HEK293 (cell line): ENCODE measurements around the gene TTC9B.

Experiments
- FEZF1 ChIP-seq: fragments of 450-650 bp; formaldehyde crosslinking; IDR thresholded peaks from 2 replicates; pipeline ENCODE4 v1.5.1; 2016; ENCODE audit warnings: missing biosample characterization, missing genetic modification characterization
- GFI1B ChIP-seq: fragments of 450-650 bp; formaldehyde crosslinking; IDR thresholded peaks from 2 replicates; pipeline ENCODE4 v1.5.1; 2016; ENCODE audit warnings: missing biosample characterization, missing genetic modification characterization
- MZF1 ChIP-seq: fragments of 450-650 bp; formaldehyde crosslinking; IDR thresholded peaks from 2 replicates; pipeline ENCODE4 v1.5.1; 2017; ENCODE audit warnings: missing biosample characterization, missing genetic modification characterization, borderline replicate concordance
- SETDB1 ChIP-seq: IDR thresholded peaks from one replicate; pipeline ENCODE4 v1.6.1; 2017; ENCODE audit warnings: mild to moderate bottlenecking, low read length, moderate library complexity, mixed read lengths; ENCODE audit not compliant: insufficient read length
- TRIM28 ChIP-seq: IDR thresholded peaks from 2 replicates; pipeline ENCODE4 v1.6.1; 2011; ENCODE audit warnings: low read length, control low read depth, borderline replicate concordance
- ZNF114 ChIP-seq: fragments of 450-650 bp; formaldehyde crosslinking; IDR thresholded peaks from 2 replicates; pipeline ENCODE4 v1.5.0; 2017; ENCODE audit warnings: missing biosample characterization, missing genetic modification characterization
- ZNF174 ChIP-seq: fragments of 450-650 bp; formaldehyde crosslinking; IDR thresholded peaks from 2 replicates; pipeline ENCODE4 v1.5.0; 2017; ENCODE audit warnings: missing biosample characterization, mild to moderate bottlenecking, missing genetic modification characterization
- ZNF292 ChIP-seq: fragments of 450-650 bp; formaldehyde crosslinking; IDR thresholded peaks from 2 replicates; pipeline ENCODE4 v1.5.1; 2016; ENCODE audit warnings: low read depth, missing biosample characterization, missing genetic modification characterization, borderline replicate concordance
- ZNF549 ChIP-seq: fragments of 450-650 bp; IDR thresholded peaks from 2 replicates; pipeline ENCODE4 v1.5.1; 2018; ENCODE audit warnings: missing biosample characterization, missing genetic modification characterization, mild to moderate bottlenecking, inconsistent platforms, moderate library complexity
- ZNF555 ChIP-seq: fragments of 450-650 bp; formaldehyde crosslinking; conservative IDR thresholded peaks from 2 replicates; pipeline ENCODE4 v1.5.1; 2017; ENCODE audit warnings: missing biosample characterization, mild to moderate bottlenecking, missing genetic modification characterization, inconsistent platforms
- ZNF558 ChIP-seq: fragments of 450-650 bp; formaldehyde crosslinking; IDR thresholded peaks from 2 replicates; pipeline ENCODE4 v1.5.1; 2016; ENCODE audit warnings: missing biosample characterization, missing genetic modification characterization
- ZNF621 ChIP-seq: fragments of 450-650 bp; formaldehyde crosslinking; IDR thresholded peaks from 2 replicates; pipeline ENCODE4 v1.5.1; 2017; ENCODE audit warnings: missing biosample characterization, missing genetic modification characterization
- ZNF777 ChIP-seq: fragments of 450-650 bp; formaldehyde crosslinking; IDR thresholded peaks from 2 replicates; pipeline ENCODE4 v1.5.1; 2017; ENCODE audit warnings: missing biosample characterization, missing genetic modification characterization, borderline replicate concordance
- TF ChIP-seq, protein P1 (sequence below): fragments of 450-650 bp; formaldehyde crosslinking; IDR thresholded peaks from 2 replicates; pipeline ENCODE4 v1.5.1; 2016; ENCODE audit warnings: missing biosample characterization, missing genetic modification characterization
- TF ChIP-seq, protein P2 (sequence below): fragments of 450-650 bp; IDR thresholded peaks from 2 replicates; pipeline ENCODE4 v1.5.1; 2018; ENCODE audit warnings: missing biosample characterization, missing genetic modification characterization
- TF ChIP-seq, protein P3 (sequence below): fragments of 450-650 bp; formaldehyde crosslinking; IDR thresholded peaks from 2 replicates; pipeline ENCODE4 v1.5.1; 2017; ENCODE audit warnings: missing biosample characterization, missing genetic modification characterization
- TF ChIP-seq, protein P4 (sequence below): fragments of 450-650 bp; formaldehyde crosslinking; IDR thresholded peaks from 2 replicates; pipeline ENCODE4 v1.5.1; 2017; ENCODE audit warnings: missing biosample characterization, missing genetic modification characterization
- TF ChIP-seq, protein P5 (sequence below): sonication (generic); formaldehyde crosslinking; IDR thresholded peaks from 2 replicates; pipeline ENCODE4 v1.8.1; 2022; ENCODE audit warnings: mild to moderate bottlenecking, moderate library complexity, missing genetic modification reagents
- TF ChIP-seq, protein P6 (sequence below): fragments of 450-650 bp; formaldehyde crosslinking; IDR thresholded peaks from 2 replicates; pipeline ENCODE4 v1.5.1; 2016; ENCODE audit warnings: missing biosample characterization, missing genetic modification characterization
- TF ChIP-seq, protein P7 (sequence below): fragments of 450-650 bp; formaldehyde crosslinking; IDR thresholded peaks from 2 replicates; pipeline ENCODE4 v1.5.1; 2017; ENCODE audit warnings: missing biosample characterization, missing genetic modification characterization
- TF ChIP-seq, protein P8 (sequence below): fragments of 450-650 bp; formaldehyde crosslinking; IDR thresholded peaks from 2 replicates; pipeline ENCODE4; 2016; ENCODE audit warnings: missing biosample characterization, missing genetic modification characterization
- TF ChIP-seq, protein P9 (sequence below): IDR thresholded peaks from 2 replicates; pipeline ENCODE4 v1.6.1; 2011; ENCODE audit warnings: mild to moderate bottlenecking, low read depth, low read length, borderline replicate concordance

The TTC9B gene

DNA sequence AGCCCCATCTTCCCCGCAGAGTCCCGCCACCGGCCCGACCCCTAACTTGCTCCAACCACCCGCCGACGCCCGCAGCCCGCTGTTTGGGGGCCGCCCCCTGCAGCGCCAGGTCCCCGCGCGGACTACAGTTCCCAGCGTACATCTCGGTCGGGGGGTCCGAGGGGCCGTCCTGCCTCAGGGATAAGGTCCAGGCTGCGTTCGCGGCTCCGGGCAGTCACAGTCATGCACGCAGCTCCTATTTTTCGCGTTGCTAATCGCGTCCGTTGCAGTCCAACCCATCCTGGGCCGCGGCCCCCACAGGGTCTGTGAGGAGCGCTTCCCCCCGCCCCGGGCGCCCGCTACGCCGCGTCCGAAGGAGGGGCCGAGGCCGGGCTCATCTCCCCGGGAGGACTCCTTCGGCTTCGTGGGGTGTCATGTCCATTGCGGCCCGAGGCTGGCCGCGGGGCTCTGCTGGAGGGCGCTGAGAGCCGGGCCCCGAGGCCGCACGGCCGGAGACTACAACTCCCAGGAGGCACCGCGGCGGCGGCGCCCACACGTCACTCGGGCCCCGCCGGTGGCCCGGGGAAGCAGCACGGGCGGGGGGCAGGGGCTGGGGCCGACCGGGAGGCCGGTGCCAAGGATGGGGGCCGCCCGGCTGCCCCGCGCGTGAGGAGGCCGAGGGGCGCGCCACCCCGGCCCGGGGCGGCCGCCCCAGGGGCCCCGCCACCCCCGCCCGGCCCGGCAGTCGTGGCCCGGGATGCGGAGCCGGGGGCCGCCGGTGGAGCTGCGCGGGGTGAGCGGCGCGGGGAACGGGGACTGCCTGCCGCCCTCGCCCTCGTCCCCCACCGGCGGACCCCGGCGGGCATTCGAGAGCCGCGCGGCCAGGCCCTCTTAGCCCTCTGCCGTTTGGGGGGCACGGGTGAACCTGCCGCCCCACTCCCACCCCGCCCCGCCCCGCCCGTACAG is 27.0 kb downstream of the TTC9B start, which contains the start of gene MAP3K10 (continued):
- TF ChIP-seq, protein P1, sequence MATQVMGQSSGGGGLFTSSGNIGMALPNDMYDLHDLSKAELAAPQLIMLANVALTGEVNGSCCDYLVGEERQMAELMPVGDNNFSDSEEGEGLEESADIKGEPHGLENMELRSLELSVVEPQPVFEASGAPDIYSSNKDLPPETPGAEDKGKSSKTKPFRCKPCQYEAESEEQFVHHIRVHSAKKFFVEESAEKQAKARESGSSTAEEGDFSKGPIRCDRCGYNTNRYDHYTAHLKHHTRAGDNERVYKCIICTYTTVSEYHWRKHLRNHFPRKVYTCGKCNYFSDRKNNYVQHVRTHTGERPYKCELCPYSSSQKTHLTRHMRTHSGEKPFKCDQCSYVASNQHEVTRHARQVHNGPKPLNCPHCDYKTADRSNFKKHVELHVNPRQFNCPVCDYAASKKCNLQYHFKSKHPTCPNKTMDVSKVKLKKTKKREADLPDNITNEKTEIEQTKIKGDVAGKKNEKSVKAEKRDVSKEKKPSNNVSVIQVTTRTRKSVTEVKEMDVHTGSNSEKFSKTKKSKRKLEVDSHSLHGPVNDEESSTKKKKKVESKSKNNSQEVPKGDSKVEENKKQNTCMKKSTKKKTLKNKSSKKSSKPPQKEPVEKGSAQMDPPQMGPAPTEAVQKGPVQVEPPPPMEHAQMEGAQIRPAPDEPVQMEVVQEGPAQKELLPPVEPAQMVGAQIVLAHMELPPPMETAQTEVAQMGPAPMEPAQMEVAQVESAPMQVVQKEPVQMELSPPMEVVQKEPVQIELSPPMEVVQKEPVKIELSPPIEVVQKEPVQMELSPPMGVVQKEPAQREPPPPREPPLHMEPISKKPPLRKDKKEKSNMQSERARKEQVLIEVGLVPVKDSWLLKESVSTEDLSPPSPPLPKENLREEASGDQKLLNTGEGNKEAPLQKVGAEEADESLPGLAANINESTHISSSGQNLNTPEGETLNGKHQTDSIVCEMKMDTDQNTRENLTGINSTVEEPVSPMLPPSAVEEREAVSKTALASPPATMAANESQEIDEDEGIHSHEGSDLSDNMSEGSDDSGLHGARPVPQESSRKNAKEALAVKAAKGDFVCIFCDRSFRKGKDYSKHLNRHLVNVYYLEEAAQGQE, result no peak; the same call in 1 of the 2 replicates
- TF ChIP-seq, protein P2, sequence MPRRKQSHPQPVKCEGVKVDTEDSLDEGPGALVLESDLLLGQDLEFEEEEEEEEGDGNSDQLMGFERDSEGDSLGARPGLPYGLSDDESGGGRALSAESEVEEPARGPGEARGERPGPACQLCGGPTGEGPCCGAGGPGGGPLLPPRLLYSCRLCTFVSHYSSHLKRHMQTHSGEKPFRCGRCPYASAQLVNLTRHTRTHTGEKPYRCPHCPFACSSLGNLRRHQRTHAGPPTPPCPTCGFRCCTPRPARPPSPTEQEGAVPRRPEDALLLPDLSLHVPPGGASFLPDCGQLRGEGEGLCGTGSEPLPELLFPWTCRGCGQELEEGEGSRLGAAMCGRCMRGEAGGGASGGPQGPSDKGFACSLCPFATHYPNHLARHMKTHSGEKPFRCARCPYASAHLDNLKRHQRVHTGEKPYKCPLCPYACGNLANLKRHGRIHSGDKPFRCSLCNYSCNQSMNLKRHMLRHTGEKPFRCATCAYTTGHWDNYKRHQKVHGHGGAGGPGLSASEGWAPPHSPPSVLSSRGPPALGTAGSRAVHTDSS (tag by site-specific recombination), result peak; percentile 33; the same call in 1 of the 2 replicates
- TF ChIP-seq ZNF621 (tag by site-specific recombination) (no peak), GFI1B (tag by site-specific recombination) (no peak), ZNF292 (no peak), MZF1 (tag by site-specific recombination) (peak; percentile 10; the same call in 1 of the 2 replicates), ZNF174 (no peak), ZNF777 (tag by site-specific recombination) (peak; percentile 99), TRIM28 (no peak), ZNF549 (tag by site-specific recombination) (no peak), SETDB1 (no peak), ZNF558 (tag by site-specific recombination) (no peak), ZNF114 (no peak), FEZF1 (tag by site-specific recombination) (peak; percentile 3; the same call in 1 of the 2 replicates), ZNF555 (tag by site-specific recombination) (no peak)
- TF ChIP-seq, protein P3, sequence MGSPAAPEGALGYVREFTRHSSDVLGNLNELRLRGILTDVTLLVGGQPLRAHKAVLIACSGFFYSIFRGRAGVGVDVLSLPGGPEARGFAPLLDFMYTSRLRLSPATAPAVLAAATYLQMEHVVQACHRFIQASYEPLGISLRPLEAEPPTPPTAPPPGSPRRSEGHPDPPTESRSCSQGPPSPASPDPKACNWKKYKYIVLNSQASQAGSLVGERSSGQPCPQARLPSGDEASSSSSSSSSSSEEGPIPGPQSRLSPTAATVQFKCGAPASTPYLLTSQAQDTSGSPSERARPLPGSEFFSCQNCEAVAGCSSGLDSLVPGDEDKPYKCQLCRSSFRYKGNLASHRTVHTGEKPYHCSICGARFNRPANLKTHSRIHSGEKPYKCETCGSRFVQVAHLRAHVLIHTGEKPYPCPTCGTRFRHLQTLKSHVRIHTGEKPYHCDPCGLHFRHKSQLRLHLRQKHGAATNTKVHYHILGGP (tag by site-specific recombination), result no peak
- TF ChIP-seq, protein P4, sequence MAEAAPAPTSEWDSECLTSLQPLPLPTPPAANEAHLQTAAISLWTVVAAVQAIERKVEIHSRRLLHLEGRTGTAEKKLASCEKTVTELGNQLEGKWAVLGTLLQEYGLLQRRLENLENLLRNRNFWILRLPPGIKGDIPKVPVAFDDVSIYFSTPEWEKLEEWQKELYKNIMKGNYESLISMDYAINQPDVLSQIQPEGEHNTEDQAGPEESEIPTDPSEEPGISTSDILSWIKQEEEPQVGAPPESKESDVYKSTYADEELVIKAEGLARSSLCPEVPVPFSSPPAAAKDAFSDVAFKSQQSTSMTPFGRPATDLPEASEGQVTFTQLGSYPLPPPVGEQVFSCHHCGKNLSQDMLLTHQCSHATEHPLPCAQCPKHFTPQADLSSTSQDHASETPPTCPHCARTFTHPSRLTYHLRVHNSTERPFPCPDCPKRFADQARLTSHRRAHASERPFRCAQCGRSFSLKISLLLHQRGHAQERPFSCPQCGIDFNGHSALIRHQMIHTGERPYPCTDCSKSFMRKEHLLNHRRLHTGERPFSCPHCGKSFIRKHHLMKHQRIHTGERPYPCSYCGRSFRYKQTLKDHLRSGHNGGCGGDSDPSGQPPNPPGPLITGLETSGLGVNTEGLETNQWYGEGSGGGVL (tag by site-specific recombination), result peak; percentile 68
- TF ChIP-seq, protein P5, sequence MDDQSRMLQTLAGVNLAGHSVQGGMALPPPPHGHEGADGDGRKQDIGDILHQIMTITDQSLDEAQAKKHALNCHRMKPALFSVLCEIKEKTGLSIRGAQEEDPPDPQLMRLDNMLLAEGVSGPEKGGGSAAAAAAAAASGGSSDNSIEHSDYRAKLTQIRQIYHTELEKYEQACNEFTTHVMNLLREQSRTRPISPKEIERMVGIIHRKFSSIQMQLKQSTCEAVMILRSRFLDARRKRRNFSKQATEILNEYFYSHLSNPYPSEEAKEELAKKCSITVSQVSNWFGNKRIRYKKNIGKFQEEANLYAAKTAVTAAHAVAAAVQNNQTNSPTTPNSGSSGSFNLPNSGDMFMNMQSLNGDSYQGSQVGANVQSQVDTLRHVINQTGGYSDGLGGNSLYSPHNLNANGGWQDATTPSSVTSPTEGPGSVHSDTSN, result 0 out of 2 replicates have a peak, but pooled peaks have one; percentile 39
- TF ChIP-seq, protein P6, sequence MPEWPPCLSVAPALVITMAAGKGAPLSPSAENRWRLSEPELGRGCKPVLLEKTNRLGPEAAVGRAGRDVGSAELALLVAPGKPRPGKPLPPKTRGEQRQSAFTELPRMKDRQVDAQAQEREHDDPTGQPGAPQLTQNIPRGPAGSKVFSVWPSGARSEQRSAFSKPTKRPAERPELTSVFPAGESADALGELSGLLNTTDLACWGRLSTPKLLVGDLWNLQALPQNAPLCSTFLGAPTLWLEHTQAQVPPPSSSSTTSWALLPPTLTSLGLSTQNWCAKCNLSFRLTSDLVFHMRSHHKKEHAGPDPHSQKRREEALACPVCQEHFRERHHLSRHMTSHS, result no peak
- TF ChIP-seq, protein P7, sequence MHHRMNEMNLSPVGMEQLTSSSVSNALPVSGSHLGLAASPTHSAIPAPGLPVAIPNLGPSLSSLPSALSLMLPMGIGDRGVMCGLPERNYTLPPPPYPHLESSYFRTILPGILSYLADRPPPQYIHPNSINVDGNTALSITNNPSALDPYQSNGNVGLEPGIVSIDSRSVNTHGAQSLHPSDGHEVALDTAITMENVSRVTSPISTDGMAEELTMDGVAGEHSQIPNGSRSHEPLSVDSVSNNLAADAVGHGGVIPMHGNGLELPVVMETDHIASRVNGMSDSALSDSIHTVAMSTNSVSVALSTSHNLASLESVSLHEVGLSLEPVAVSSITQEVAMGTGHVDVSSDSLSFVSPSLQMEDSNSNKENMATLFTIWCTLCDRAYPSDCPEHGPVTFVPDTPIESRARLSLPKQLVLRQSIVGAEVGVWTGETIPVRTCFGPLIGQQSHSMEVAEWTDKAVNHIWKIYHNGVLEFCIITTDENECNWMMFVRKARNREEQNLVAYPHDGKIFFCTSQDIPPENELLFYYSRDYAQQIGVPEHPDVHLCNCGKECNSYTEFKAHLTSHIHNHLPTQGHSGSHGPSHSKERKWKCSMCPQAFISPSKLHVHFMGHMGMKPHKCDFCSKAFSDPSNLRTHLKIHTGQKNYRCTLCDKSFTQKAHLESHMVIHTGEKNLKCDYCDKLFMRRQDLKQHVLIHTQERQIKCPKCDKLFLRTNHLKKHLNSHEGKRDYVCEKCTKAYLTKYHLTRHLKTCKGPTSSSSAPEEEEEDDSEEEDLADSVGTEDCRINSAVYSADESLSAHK (tag by site-specific recombination), result peak; percentile 80
- TF ChIP-seq, protein P8, sequence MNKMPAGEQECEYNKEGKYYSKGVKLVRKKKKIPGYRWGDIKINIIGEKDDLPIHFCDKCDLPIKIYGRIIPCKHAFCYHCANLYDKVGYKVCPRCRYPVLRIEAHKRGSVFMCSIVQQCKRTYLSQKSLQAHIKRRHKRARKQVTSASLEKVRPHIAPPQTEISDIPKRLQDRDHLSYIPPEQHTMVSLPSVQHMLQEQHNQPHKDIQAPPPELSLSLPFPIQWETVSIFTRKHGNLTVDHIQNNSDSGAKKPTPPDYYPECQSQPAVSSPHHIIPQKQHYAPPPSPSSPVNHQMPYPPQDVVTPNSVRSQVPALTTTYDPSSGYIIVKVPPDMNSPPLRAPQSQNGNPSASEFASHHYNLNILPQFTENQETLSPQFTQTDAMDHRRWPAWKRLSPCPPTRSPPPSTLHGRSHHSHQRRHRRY (tag by site-specific recombination), result no peak
- TF ChIP-seq, protein P9, sequence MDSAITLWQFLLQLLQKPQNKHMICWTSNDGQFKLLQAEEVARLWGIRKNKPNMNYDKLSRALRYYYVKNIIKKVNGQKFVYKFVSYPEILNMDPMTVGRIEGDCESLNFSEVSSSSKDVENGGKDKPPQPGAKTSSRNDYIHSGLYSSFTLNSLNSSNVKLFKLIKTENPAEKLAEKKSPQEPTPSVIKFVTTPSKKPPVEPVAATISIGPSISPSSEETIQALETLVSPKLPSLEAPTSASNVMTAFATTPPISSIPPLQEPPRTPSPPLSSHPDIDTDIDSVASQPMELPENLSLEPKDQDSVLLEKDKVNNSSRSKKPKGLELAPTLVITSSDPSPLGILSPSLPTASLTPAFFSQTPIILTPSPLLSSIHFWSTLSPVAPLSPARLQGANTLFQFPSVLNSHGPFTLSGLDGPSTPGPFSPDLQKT, result no peak
